HG03575 (cell line): ENCODE results near the gene ABCC1.
"Not testable (repeated sequence)": the region's sequence is repeated elsewhere in the genome, so short reads cannot be mapped to it uniquely, and the experiment has no call there.

Source experiments
- ATAC-seq: cut with Tn5 transposase; IDR thresholded peaks from one replicate; pipeline ENCODE4 v1.9.1; 2021; ENCODE audit not compliant: unreplicated experiment, insufficient number of reproducible peaks, low FRiP score; ENCODE audit errors: extremely low read depth

Gene ABCC1

DNA sequence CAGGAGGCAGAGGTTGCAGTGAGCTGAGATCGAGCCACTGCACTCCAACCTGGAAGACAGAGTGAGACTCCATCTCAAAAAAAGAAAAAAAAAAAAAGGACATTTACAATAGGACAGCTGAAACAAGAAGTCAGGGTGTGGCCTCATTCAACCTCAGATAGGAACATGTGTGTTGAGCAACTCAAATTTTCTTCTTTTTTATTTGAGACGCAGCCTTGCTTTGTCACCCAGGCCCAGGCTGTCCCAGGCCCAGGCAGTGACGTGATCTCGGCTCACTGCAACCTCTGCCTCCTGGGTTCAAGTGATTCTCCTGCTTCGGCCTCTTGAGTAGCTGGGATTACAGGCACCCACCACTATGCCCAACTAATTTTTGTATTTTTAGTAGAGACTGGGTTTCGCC is 12.6 kb upstream of the ABCC1 start:
- ATAC-seq, result not testable (repeated sequence)

GRCh38 chr16:15942931-15943690 is 6.3 kb upstream of the ABCC1 start:
- no peak for ATAC-seq

- no peak for ATAC-seq
These were observed 3.0 kb upstream of the ABCC1 start for GRCh38 chr16:15946257-15947044.

- ATAC-seq, result no peak
These were observed 1.4 kb upstream of the ABCC1 start for GRCh38 chr16:15947983-15948509.

GRCh38 chr16:15948532-15949209 is 745 bp upstream of the ABCC1 start:
- ATAC-seq, result no peak

DNA sequence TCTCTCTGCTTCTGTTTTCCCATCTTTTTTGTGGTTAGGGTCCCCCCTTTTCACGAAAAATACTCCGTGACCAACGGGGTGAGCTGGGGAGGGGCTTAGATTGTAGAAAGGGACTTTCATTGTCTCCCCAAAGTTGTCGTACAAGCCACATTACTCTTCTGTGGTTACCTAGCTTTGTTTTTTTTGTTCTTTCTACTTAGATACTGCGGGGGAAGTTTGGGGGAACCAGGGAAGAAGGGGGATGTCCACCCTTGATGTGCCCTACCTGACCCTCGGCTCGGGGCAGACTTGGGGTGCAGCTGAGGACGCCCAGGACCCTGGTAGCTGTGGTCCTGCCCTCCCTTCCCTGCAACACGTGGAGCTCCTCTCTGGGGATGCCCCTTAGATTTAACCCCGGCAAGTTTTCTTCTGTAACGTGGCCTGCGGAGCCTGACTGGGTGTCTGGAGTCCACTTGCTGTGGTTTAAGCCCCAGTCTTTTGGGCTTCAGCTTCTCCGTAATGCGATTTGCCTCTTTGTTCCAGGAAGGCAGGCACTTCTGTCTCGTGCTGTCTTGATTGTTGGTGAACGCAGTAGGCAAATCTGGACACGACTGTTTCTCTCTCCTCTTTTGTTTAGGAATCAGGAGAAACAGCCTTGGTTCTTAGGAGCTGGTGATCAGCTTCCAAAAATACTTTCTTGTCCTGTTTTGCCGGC is 892 bp downstream of the ABCC1 start:
- ATAC-seq, result no peak

DNA sequence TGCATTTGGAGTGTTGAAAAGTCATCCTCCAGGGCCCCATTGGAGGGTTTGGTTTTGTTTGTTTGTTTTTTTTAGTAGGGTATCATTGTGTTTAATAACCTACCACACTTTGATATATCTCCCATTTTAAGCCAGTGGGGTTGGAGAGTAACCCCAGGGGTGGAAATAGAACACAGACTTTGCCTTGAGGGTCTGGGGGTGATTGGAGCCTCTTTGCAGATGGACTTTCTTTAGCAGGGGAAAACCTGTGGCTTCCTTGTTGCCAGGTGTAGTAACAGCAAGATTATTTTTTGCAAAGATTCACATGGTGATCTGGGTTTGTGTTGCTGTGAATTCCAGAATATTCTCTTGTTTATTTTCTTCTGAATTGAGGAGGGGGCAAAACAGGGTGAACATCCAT is 1.5 kb downstream of the ABCC1 start:
- ATAC-seq, result no peak

DNA sequence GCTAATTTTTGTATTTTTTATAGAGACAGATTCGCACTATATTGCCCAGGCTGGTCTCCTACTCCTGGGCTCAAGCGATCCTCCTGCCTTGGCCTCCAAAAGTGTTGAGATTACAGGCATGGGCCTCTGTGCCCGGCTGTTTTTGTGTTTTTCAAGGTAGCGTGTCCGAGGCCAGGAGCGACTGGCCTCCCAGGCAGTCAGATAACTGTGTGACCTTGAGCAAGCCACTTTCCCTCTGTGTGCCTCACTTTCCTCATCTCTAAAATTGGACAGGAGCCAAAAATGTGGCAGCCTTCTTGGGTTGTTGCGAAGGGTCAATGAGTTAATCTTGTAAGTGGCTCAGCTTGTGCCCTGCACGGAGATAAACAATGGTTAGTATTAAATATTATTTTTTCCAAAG is 2.4 kb downstream of the ABCC1 start:
- no peak for ATAC-seq

- no peak for ATAC-seq
These were observed 2.9 kb downstream of the ABCC1 start for GRCh38 chr16:15952265-15952711.

DNA sequence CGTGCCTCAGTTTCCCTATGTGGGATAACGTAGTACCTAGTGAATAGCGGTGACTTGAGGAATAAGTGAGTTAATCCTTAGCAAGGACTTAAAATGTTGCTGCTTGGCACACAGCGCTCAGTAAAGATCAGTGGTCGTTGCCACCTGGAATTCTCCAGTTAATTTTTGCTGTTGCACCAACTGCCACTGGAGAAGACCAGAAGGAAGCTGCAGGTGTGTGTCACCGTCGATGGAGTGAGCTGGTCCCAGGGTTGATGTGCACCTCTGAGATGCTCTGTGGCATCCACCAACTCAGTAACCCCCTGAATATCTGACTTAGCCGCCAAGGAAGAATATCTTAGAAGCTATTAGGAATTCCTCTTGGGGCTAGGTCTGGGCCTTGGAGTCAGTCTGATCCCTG is 4.1 kb downstream of the ABCC1 start:
- no peak for ATAC-seq

GRCh38 chr16:15953929-15954813 is 4.8 kb downstream of the ABCC1 start:
- ATAC-seq, result no peak

- no peak for ATAC-seq
These were observed 5.4 kb downstream of the ABCC1 start for GRCh38 chr16:15954814-15955151.

GRCh38 chr16:15955425-15955824 is 6.0 kb downstream of the ABCC1 start:
- no peak for ATAC-seq

DNA sequence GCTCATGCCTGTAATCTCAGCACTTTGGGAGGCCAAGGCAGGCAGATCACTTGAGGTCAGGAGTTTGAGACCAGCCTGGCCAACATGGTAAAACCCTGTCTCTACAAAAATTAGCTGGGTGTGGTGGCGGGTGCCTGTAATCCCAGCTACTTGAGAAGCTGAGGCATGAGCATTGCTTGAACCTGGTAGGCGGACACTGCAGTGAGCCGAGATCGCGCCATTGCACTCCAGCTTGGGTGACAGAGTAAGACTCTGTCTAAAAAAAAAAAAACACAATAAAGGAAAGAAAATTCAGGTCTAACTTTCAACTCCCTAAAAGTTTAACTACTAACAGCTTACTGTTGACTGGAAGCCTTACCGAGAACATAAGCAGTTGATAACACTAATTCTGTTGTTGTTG is 6.7 kb downstream of the ABCC1 start:
- not testable (repeated sequence) for ATAC-seq

GRCh38 chr16:15958703-15959348 is 9.4 kb downstream of the ABCC1 start:
- no peak for ATAC-seq

GRCh38 chr16:15960124-15960971 is 10.9 kb downstream of the ABCC1 start:
- no peak for ATAC-seq

DNA sequence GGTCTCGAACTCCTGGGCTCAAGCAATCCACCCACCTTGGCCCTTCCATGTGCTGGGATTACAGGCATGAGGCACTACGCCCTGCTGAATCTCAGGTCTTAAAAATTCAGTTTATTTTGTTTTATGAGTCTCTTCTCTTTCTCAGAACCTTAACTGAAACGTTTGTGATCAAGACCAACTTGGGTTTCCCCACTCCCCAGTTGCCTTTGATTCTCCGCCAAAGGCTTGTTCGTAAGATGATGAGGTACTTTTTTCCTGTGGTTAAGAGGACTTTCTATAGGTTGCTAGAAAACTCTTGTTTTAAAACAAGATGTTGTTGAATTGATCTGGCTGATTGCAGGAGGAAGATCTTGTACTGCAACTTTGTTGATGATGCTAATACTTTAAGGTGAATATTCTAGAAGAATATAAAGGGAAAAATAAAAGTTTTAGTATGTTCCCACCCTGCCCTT is 11.7 kb downstream of the ABCC1 start:
- no peak for ATAC-seq
